Choroid plexus epithelial cell (primary cell): Measurements from ENCODE around the gene GABPB1.

Experiments used
- DNase-seq: peaks from one replicate; pipeline ENCODE4 v3.0.0-alpha.2; 2010; ENCODE audit warnings: low read depth
- H3K4me3 ChIP-seq: 2 replicates; pipeline ENCODE4 v1.5.1; 2011; ENCODE audit warnings: low read depth, mild to moderate bottlenecking, control low read depth, low read length, moderate library complexity
- TF ChIP-seq, protein P1 (sequence below): conservative IDR thresholded peaks from 2 replicates; pipeline ENCODE4 v1.5.1; 2011; ENCODE audit warnings: low read depth, mild to moderate bottlenecking, control low read depth, inconsistent platforms, low read length, moderate library complexity

GABPB1 gene

DNA sequence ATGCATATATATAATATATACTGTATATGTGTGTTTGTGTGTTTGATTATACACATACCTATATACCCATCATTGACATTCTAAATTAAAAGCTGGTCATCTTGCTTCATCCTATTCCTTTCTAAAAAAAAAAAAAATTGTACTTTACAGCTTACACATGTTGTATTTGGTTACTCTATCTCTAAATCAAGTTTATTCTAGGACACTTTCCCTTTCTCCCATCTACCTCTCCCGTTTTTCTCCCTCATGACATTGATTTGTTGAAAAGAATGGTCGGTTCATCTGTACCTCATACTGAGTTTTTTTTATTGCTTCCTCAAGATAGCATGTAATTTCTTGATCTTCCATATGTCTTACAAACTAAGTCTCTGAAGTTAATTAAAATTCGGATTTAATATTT, 26.9 kb downstream of the GABPB1 start:
- no peak overlapping the region for H3K4me3 ChIP-seq
- DNase-seq: no peak
- TF ChIP-seq, protein P1, sequence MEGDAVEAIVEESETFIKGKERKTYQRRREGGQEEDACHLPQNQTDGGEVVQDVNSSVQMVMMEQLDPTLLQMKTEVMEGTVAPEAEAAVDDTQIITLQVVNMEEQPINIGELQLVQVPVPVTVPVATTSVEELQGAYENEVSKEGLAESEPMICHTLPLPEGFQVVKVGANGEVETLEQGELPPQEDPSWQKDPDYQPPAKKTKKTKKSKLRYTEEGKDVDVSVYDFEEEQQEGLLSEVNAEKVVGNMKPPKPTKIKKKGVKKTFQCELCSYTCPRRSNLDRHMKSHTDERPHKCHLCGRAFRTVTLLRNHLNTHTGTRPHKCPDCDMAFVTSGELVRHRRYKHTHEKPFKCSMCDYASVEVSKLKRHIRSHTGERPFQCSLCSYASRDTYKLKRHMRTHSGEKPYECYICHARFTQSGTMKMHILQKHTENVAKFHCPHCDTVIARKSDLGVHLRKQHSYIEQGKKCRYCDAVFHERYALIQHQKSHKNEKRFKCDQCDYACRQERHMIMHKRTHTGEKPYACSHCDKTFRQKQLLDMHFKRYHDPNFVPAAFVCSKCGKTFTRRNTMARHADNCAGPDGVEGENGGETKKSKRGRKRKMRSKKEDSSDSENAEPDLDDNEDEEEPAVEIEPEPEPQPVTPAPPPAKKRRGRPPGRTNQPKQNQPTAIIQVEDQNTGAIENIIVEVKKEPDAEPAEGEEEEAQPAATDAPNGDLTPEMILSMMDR: no peak

DNA sequence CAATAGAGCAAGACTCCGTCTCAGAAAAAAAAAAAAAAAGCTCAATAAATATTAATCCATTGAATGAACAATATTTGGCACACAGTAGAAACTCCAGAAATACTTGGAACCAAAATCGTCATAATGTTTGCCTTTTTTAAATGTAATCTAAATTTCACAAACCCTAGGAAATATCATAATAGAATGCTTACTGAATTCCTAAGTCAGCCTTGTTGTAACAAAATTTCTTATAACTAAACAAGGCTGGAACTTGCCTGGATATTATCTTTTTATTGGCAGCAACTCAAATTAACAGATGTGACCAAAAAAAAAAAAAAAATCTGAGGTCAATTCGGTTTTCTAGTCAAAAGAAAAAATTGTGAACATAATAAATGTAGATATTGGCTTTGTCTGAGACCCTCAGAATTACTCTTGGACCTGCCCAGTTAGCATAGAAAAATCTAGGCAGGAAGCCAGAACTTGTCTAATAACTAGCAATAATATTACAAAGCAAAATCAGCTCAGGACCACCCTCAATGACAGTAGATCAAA, 33.3 kb downstream of the GABPB1 start:
- TF ChIP-seq, protein P1: no peak

DNA sequence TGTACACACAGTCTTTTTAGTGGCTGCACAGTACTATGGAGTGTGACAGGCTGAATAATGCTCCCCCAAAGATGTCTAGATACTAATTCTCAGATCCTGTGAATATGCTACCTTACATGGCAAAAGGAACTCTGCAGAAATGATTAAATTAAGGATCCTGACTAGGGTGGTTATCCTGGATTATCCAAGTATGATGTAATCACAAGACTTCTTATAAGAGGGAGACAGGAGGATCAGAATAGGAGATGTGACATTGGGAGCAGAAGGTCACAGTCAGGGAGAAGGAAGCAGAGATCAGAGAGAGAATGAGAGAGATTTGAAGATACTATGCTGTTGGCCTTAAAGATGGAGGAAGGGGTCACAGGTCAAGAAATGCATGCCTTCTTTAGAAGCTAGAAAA, 34.5 kb downstream of the GABPB1 start:
- H3K4me3 ChIP-seq: no peak overlapping the region
- DNase-seq: no peak
- TF ChIP-seq, protein P1: no peak

More for the DNA sequence above, 33.3 kb downstream of the GABPB1 start:
- H3K4me3 ChIP-seq: no peak overlapping the region
- peak; percentile 20 for DNase-seq

GRCh38 chr15:50318697-50319096, 36.3 kb downstream of the GABPB1 start:
- H3K4me3 ChIP-seq: no peak overlapping the region
- no peak for DNase-seq
- TF ChIP-seq, protein P1: no peak

DNA sequence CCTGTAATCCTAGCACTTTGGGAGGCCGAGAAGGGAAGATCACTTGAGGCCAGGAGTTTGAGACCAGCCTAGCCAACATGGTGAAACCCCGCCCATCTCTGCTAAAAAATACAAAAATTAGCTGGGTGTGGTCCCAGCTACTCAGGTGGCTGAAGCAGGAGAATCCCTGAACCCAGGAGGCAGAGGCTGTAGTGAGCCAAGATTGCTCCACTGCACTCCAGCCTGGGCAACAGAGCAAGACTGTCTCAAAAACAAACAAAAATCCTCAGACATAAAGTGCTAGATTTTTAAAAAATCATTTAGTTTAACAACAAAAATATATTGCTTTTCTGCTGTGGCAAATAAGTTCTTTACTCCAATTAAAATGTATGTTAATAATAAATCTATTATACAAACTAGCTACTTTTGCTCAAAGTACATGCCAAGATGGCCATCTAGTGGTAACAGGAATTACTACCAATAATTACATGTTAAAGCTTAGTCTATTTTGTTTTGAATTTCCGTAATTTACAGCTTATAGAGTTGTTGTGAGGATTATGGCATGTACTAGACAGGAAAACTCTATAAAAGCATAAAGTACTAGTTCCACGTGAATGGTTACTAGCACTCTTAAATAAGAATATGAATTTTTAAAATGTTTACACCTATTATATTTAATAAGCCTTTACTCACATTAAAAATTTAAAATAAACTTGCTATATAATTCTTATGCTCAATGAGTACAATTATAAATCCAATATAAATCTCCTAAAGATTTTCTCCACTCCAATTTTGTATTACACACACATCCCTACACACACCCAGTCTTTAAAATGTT, 39.0 kb downstream of the GABPB1 start:
- DNase-seq: peak; percentile 76
- H3K4me3 ChIP-seq: no peak overlapping the region
- TF ChIP-seq, protein P1: peak; percentile 64

GRCh38 chr15:50312636-50313035, 42.4 kb downstream of the GABPB1 start:
- DNase-seq: no peak
- no peak overlapping the region for H3K4me3 ChIP-seq
- TF ChIP-seq, protein P1: no peak

DNA sequence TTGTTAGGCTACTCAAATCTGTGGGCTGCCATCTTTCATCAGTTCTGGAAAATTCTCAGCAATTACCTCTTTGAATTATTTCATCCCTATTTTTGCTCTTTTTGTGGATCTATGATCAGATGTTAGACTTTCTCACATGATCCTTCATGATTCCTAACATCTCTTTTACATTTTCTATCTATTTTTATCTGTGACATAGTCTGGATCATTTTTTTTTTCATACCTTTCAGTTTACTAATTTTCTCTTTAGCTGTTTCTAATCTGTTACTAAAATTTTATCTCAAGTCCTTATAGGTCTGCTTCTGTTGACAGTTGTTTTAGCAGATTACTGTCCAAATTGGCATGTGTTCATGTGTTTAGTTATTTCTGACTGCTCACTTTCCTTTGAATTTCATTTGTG, 47.2 kb downstream of the GABPB1 start:
- H3K4me3 ChIP-seq: no peak overlapping the region
- TF ChIP-seq, protein P1: no peak
- DNase-seq: no peak
